ENCODE measurements around the gene SH3BP2.
A peak's percentile ranks its signal among the peaks of the same experiment; 100 is the strongest.

The SH3BP2 gene

DNA sequence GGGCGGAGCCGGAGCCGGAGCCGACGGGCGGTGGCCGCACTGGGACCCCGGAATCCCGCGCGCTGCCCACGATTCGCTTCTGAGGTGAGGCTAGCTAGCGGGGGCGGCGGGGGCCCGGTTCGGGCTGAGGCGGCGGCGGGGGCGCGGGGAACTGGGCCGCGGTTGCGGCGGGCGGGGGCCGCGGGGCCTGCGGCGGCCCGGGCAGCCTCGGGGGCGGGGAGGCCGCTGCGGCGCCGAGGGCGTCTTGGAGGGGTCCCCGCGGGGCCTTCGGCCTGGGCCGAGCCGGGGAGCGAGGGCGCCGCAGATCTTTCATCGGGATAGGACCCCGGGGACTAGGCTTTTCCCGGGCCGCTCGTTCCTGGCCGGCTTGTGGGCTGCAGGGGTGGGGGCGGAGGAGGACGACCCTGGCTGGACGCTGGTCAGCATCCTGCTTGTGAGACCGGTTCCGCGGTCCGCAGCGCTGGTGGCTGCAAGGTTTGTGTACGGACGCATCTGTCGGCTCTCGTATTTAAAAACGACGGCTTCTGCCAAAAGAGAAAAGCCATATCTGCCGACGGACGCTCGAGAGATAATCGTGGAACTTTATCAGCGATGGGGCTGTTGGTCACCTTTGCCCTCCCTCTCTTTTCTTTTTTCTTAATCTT, 51.2 kb downstream of the SH3BP2 start:
- no peaks in the 10 kb centered on the region for H3K36me3 ChIP-seq (ENCODE audit: control insufficient read depth, insufficient read depth, low read length)
- TF ChIP-seq, protein P1, sequence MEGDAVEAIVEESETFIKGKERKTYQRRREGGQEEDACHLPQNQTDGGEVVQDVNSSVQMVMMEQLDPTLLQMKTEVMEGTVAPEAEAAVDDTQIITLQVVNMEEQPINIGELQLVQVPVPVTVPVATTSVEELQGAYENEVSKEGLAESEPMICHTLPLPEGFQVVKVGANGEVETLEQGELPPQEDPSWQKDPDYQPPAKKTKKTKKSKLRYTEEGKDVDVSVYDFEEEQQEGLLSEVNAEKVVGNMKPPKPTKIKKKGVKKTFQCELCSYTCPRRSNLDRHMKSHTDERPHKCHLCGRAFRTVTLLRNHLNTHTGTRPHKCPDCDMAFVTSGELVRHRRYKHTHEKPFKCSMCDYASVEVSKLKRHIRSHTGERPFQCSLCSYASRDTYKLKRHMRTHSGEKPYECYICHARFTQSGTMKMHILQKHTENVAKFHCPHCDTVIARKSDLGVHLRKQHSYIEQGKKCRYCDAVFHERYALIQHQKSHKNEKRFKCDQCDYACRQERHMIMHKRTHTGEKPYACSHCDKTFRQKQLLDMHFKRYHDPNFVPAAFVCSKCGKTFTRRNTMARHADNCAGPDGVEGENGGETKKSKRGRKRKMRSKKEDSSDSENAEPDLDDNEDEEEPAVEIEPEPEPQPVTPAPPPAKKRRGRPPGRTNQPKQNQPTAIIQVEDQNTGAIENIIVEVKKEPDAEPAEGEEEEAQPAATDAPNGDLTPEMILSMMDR (IDR thresholded peaks at IDR 0.05; ENCODE audit: insufficient read depth, low read length, poor library complexity, severe bottlenecking), result no peak
- peak; percentile 55 for DNase-seq (ENCODE audit: extremely low read depth, insufficient read length)
- H3K4me3 ChIP-seq (replicated peaks; ENCODE audit: low read depth, low read length), result peak overlapping the region; percentile 96
- H3K27me3 ChIP-seq (replicated peaks; ENCODE audit: control insufficient read depth, insufficient read depth, low read length), result no peaks in the 10 kb centered on the region

DNA sequence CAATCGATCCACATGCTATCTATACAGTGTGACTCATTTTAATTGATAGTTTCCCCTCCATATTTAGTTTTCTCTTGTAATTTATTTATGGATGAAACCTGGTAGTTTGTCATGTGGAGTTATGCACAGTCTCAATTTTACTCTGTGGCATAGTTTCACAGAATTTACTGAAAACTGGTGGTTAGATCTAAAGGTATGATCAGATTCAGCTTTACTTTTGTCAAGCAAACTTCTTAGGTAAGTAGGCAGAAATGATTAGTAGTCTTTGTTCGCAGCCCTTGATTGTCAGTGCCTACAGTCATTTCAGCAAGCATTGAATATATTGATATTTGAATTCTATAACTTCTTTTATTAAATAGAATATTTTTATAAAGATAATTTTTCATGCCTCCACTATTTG, 53.3 kb downstream of the SH3BP2 start:
- H3K27me3 ChIP-seq (replicated peaks; ENCODE audit: control insufficient read depth, insufficient read depth, low read length), result no peaks in the 10 kb centered on the region
- H3K4me3 ChIP-seq (replicated peaks; ENCODE audit: low read depth, low read length), result no peak overlapping the region
- no peak for DNase-seq (ENCODE audit: extremely low read depth, insufficient read length)
- TF ChIP-seq, protein P1 (IDR thresholded peaks at IDR 0.05; ENCODE audit: insufficient read depth, low read length, poor library complexity, severe bottlenecking), result no peak
- no peaks in the 10 kb centered on the region for H3K36me3 ChIP-seq (ENCODE audit: control insufficient read depth, insufficient read depth, low read length)

DNA sequence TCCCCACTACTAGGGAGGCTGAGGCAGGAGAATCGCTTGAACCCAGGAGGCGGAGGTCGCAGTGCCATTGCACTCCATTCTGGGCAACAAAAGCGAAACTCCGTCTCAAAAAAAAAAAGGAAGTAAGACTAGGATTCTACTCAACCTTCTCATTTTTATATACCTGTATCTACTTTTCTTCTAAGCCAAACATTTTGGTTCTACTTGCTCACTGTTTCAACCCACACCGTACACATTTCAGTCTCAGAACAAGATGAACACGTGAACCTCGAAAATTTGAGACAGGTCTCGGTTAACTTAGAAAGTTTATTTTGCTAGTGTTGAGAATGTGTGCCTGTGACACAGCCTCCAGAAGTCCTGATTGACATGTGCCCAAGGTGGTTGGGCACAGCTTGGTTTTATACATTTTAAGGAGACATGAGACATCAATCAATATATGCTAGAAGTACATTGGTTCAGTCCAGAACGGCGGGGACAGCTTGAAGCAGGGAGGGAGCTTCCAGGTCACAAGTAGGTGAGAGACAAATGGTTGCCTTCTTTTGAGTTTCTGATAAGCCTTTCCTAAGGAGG, 54.5 kb downstream of the SH3BP2 start:
- TF ChIP-seq, protein P1 (IDR thresholded peaks at IDR 0.05; ENCODE audit: insufficient read depth, low read length, poor library complexity, severe bottlenecking), result no peak
- Histone ChIP-seq H3K36me3 (ENCODE audit: control insufficient read depth, insufficient read depth, low read length) (no peaks in the 10 kb centered on the region), H3K4me3 (replicated peaks; ENCODE audit: low read depth, low read length) (no peak overlapping the region; the same call in 1 of the 2 replicates), H3K27me3 (replicated peaks; ENCODE audit: control insufficient read depth, insufficient read depth, low read length) (no peaks in the 10 kb centered on the region)
- DNase-seq (ENCODE audit: extremely low read depth, insufficient read length), result no peak

DNA sequence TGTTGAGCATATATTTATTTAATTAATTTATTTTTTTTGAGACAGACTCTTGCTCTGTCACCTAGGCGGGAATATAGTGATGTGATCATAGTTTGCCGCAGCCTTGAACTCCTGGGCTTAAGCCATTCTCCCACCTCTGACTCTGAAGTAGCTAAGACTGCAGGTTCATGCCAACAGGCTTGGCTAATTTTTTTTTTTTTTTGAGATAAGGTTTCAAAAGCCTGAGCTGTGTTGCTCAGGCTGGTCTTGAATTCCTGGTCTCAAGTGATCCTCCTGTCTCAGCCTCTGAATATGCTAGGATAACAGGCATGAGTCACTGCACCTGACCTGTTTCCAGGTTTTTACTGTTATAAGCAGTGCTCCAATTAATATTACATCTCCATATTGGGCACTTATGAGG, 55.6 kb downstream of the SH3BP2 start:
- H3K4me3 ChIP-seq (replicated peaks; ENCODE audit: low read depth, low read length), result no peak overlapping the region
- no peak for DNase-seq (ENCODE audit: extremely low read depth, insufficient read length)
- H3K27me3 ChIP-seq (replicated peaks; ENCODE audit: control insufficient read depth, insufficient read depth, low read length), result no peaks in the 10 kb centered on the region
- TF ChIP-seq, protein P1 (IDR thresholded peaks at IDR 0.05; ENCODE audit: insufficient read depth, low read length, poor library complexity, severe bottlenecking), result no peak
- no peaks in the 10 kb centered on the region for H3K36me3 ChIP-seq (ENCODE audit: control insufficient read depth, insufficient read depth, low read length)

DNA sequence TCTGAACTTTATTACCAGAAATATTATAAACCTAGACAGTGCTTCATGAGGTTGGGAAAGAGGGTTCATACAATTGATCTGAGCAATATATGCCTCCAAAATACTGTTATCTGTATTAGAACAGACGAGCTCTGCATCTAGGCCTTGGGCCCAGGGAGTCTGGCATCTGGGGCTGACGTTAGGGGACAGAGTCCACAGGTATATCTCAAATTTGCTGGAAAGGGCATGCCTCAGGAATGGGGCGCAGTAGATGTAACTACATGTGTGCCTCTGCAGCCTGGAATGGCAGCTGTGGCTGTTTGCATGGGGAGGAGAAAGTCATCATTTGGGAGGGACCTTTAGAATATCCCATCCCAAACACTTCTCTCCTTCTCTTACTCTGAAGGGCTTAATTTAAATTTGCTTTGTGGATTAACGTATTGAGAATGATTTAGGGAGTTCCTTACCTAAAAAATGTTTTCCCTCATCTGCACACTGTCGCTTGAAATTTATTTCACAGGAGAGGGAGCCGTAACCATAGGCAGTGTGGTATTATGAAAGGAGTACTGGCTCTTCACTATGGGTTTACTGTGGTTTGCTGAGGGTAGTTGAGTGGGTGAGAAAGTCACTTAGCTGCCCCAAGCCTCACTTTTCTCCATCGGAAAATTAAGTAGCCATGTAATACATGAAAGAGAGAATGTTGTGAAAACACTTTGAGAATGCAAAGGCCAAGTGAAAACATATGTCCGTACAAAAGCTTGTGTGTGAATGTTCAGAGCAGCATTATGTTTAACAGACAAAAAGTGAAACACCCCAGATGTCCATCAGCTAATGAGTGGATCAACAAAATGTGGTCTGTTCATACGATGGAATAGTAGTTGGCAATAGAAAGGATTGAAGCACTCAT, 56.6 kb downstream of the SH3BP2 start:
- no peak overlapping the region for H3K4me3 ChIP-seq (replicated peaks; ENCODE audit: low read depth, low read length)
- no peak for DNase-seq (ENCODE audit: extremely low read depth, insufficient read length)
- H3K36me3 ChIP-seq (ENCODE audit: control insufficient read depth, insufficient read depth, low read length), result no peaks in the 10 kb centered on the region; the same call in 1 of the 2 replicates
- TF ChIP-seq, protein P1 (IDR thresholded peaks at IDR 0.05; ENCODE audit: insufficient read depth, low read length, poor library complexity, severe bottlenecking), result no peak
- no peaks in the 10 kb centered on the region for H3K27me3 ChIP-seq (replicated peaks; ENCODE audit: control insufficient read depth, insufficient read depth, low read length)
